Measurements from ENCODE around the gene EPHB1.

The EPHB1 gene

GRCh38 chr3:134766290-134766689 lies 28.8 kb upstream of the EPHB1 start:
- TF ChIP-seq CTCF (IDR thresholded peaks at IDR 0.05; ENCODE audit: extremely low read depth, missing control alignments) = no peak
- no peak for DNase-seq (ENCODE audit: low spot score)

DNA sequence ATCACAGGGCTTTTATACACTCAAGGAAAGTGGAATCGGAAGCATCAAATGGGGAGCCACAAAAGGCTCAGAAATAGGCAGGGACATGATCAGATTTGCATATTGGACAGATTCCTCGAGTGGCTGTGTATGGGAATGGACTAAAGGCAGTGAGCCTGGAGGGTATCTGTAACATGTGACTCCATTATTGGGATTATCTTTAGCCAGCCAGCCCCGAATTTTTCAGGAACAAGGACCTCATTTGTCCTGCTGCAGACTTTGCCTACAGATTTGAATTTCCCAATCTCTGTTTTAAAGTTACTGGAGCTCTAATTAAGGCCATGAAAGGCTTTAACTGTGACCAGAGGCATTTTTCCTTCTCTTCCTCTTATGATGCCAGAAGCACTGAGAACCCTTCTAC lies 26.9 kb upstream of the EPHB1 start:
- TF ChIP-seq CTCF (IDR thresholded peaks at IDR 0.05; ENCODE audit: extremely low read depth, missing control alignments) = no peak
- DNase-seq (ENCODE audit: low spot score) = no peak

GRCh38 chr3:134768837-134769236 lies 26.2 kb upstream of the EPHB1 start:
- no peak for TF ChIP-seq CTCF (IDR thresholded peaks at IDR 0.05; ENCODE audit: extremely low read depth, missing control alignments)
- DNase-seq (ENCODE audit: low spot score) = no peak

GRCh38 chr3:134769287-134769868 lies 25.7 kb upstream of the EPHB1 start:
- no peak for DNase-seq (ENCODE audit: low spot score)
- no peak for TF ChIP-seq CTCF (IDR thresholded peaks at IDR 0.05; ENCODE audit: extremely low read depth, missing control alignments)

DNA sequence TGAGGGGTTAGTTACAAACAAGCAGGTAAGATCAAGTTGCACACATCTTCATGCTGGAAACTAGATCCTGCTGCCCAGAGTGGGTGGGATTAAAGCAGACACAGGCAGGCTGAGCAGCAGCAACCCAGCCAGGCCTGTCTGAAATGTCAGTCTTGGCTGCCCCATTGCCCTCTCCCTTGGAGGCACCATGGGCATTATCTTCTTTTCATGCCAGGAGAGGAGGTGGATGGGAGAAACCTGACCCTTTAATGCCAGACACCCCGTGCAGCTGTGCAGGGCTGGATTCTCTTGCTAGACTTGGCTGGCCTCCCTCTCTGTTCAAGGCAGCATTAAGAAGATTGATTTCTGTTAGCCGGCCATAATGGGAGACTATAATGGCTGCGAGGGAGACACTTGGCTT lies 23.0 kb upstream of the EPHB1 start:
- TF ChIP-seq CTCF (IDR thresholded peaks at IDR 0.05; ENCODE audit: extremely low read depth, missing control alignments) = no peak
- DNase-seq (ENCODE audit: low spot score) = no peak

DNA sequence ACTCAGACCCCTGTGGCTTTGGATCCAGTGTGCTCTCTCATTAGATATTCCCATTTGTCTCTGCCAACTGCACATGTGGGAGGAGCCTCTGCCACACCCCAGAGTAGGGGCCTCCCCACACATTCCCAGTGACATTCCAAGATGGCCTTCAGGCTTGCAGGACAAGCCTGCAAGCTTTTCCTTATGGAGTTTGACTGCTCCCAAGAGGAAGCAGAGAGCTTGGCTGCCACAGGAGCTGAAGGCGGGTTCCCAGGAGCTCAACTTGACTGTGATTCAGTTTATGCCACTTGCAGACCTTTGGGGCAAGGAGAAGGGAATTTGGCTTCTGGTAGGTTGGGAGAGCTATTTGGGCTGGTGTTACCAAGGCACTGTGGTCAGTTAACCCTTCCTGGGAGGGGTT lies 22.5 kb upstream of the EPHB1 start:
- no peak for DNase-seq (ENCODE audit: low spot score)
- no peak for TF ChIP-seq CTCF (IDR thresholded peaks at IDR 0.05; ENCODE audit: extremely low read depth, missing control alignments)

DNA sequence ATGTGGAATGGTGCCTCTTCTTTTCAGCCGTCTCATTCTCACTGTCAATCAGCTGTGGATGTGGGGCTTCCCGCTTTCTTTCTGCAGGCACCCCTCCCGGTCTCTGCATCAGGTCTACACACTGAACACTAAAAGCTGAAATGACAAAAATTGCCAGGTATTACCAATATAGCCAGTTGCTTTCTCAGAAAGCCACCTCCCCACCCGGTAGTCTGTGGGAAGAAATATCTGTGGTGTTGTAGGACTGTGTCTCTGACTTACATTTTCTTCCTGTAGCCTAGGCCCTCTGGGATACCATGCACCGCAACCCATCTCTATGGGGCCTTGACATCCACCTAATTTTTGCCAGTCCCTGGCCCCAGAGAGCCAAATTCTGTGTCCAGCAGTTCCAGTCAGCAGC lies 19.2 kb upstream of the EPHB1 start:
- no peak for DNase-seq (ENCODE audit: low spot score)
- TF ChIP-seq CTCF (IDR thresholded peaks at IDR 0.05; ENCODE audit: extremely low read depth, missing control alignments) = no peak

Data from GM20000 (cell line).